ENCODE measurements around the gene GSG1L2.

GSG1L2 gene

GRCh38 chr17:9854255-9854654 is 32.4 kb upstream of the GSG1L2 start:
- no peak for TF ChIP-seq TOX (CRISPR knock-in tag; IDR thresholded peaks at IDR 0.05; ENCODE audit: borderline replicate concordance)
- no peak for TF ChIP-seq ISL1 (CRISPR knock-in tag; IDR thresholded peaks at IDR 0.05)
- no peak for TF ChIP-seq PPARA (CRISPR knock-in tag; IDR thresholded peaks at IDR 0.05; ENCODE audit: borderline replicate concordance)
- no peak for TF ChIP-seq ZFP30 (CRISPR knock-in tag; IDR thresholded peaks at IDR 0.05)
- no peak for TF ChIP-seq ZNF8 (CRISPR knock-in tag; IDR thresholded peaks at IDR 0.05)
- no peak for TF ChIP-seq OSR1 (CRISPR knock-in tag; IDR thresholded peaks at IDR 0.05)
- no peak for TF ChIP-seq ZFP3 (CRISPR knock-in tag; IDR thresholded peaks at IDR 0.05)
- no peak for TF ChIP-seq CSRNP3 (CRISPR knock-in tag; IDR thresholded peaks at IDR 0.05)
- TF ChIP-seq ZC3H10 (CRISPR knock-in tag; IDR thresholded peaks at IDR 0.05) = no peak
- no peak for TF ChIP-seq BACH2 (CRISPR knock-in tag; IDR thresholded peaks at IDR 0.05; ENCODE audit: borderline replicate concordance)
- no peak for TF ChIP-seq POU6F1 (CRISPR knock-in tag; IDR thresholded peaks at IDR 0.05; ENCODE audit: borderline replicate concordance, low read depth)
- no peak for TF ChIP-seq TSHZ2 (CRISPR knock-in tag; IDR thresholded peaks at IDR 0.05)
- no peak for TF ChIP-seq CSDC2 (CRISPR knock-in tag; IDR thresholded peaks at IDR 0.05)
- no peak for TF ChIP-seq ZNF70 (CRISPR knock-in tag; IDR thresholded peaks at IDR 0.05)
- no peak for TF ChIP-seq PATZ1 (CRISPR knock-in tag; IDR thresholded peaks at IDR 0.05; ENCODE audit: borderline replicate concordance)
- no peak for TF ChIP-seq ESRRG (CRISPR knock-in tag; IDR thresholded peaks at IDR 0.05)
- no peak for TF ChIP-seq TCF4 (CRISPR knock-in tag; IDR thresholded peaks at IDR 0.05; ENCODE audit: borderline replicate concordance)
- TF ChIP-seq ARNTL (CRISPR knock-in tag; IDR thresholded peaks at IDR 0.05; ENCODE audit: borderline replicate concordance, low read depth) = no peak
- TF ChIP-seq CREB5 (CRISPR knock-in tag; IDR thresholded peaks at IDR 0.05; ENCODE audit: low read depth) = no peak

GRCh38 chr17:9850151-9850550 is 28.3 kb upstream of the GSG1L2 start:
- TF ChIP-seq ZNF8 (CRISPR knock-in tag; IDR thresholded peaks at IDR 0.05) (no peak), ISL1 (CRISPR knock-in tag; IDR thresholded peaks at IDR 0.05) (no peak), PPARA (CRISPR knock-in tag; IDR thresholded peaks at IDR 0.05; ENCODE audit: borderline replicate concordance) (no peak), CREB5 (CRISPR knock-in tag; IDR thresholded peaks at IDR 0.05; ENCODE audit: low read depth) (no peak), PATZ1 (CRISPR knock-in tag; IDR thresholded peaks at IDR 0.05; ENCODE audit: borderline replicate concordance) (no peak)
- ATAC-seq = no peak

More at GRCh38 chr17:9854255-9854654, 32.4 kb upstream of the GSG1L2 start:
- no peak for ATAC-seq

Measured in SK-N-SH treated with all-trans-retinoic acid at 6 μM for 48 hours (cell line).